NCI-H1436 treated with DMSO at 0.1 percent for 48 hours (cell line): Measurements from ENCODE around the gene HSBP1L1.

Experiments
- DNase-seq: peaks from one replicate; lab custom pipeline; 2025; lab: John Stamatoyannopoulos, UW

Gene HSBP1L1

GRCh38 chr18:79930020-79930642 lies 34.3 kb upstream of the HSBP1L1 start:
- DNase-seq: no peak

GRCh38 chr18:79931475-79931874 lies 33.0 kb upstream of the HSBP1L1 start:
- no peak for DNase-seq

GRCh38 chr18:79932907-79933306 lies 31.5 kb upstream of the HSBP1L1 start:
- DNase-seq: no peak

GRCh38 chr18:79933765-79934164 lies 30.7 kb upstream of the HSBP1L1 start:
- no peak for DNase-seq

- no peak for DNase-seq
These were observed 29.9 kb upstream of the HSBP1L1 start for GRCh38 chr18:79934311-79935097.

- DNase-seq: no peak
These were observed 29.4 kb upstream of the HSBP1L1 start for GRCh38 chr18:79935098-79935480.

GRCh38 chr18:79935499-79935898 lies 28.9 kb upstream of the HSBP1L1 start:
- DNase-seq: no peak

GRCh38 chr18:79935925-79936324 lies 28.5 kb upstream of the HSBP1L1 start:
- no peak for DNase-seq

GRCh38 chr18:79936641-79937040 lies 27.8 kb upstream of the HSBP1L1 start:
- DNase-seq: no peak

GRCh38 chr18:79937103-79937860 lies 27.2 kb upstream of the HSBP1L1 start:
- DNase-seq: no peak

- no peak for DNase-seq
These were observed 26.2 kb upstream of the HSBP1L1 start for GRCh38 chr18:79938196-79938595.

- DNase-seq: no peak
These were observed 25.3 kb upstream of the HSBP1L1 start for GRCh38 chr18:79939096-79939495.

- no peak for DNase-seq
These were observed 24.2 kb upstream of the HSBP1L1 start for GRCh38 chr18:79940126-79940813.

GRCh38 chr18:79940814-79941472 lies 23.5 kb upstream of the HSBP1L1 start:
- DNase-seq: no peak

- DNase-seq: no peak
These were observed 22.8 kb upstream of the HSBP1L1 start for GRCh38 chr18:79941473-79942119.

GRCh38 chr18:79942211-79942610 lies 22.2 kb upstream of the HSBP1L1 start:
- DNase-seq: no peak

GRCh38 chr18:79942786-79943607 lies 21.4 kb upstream of the HSBP1L1 start:
- no peak for DNase-seq

- DNase-seq: no peak
These were observed 20.8 kb upstream of the HSBP1L1 start for GRCh38 chr18:79943608-79944125.

- no peak for DNase-seq
These were observed 20.2 kb upstream of the HSBP1L1 start for GRCh38 chr18:79944126-79944731.

GRCh38 chr18:79944746-79945117 lies 19.7 kb upstream of the HSBP1L1 start:
- no peak for DNase-seq
